Measurements from ENCODE around the gene NUDT7. TPM values are rescaled to one million over a fixed set of nuclear protein-coding genes. Genes with fewer than 3 reads are reported as not detected.

NUDT7 gene
- total and polyA plus RNA-seq, 4 donors, result 3.8 to 28.7 (median 10.1) TPM

DNA sequence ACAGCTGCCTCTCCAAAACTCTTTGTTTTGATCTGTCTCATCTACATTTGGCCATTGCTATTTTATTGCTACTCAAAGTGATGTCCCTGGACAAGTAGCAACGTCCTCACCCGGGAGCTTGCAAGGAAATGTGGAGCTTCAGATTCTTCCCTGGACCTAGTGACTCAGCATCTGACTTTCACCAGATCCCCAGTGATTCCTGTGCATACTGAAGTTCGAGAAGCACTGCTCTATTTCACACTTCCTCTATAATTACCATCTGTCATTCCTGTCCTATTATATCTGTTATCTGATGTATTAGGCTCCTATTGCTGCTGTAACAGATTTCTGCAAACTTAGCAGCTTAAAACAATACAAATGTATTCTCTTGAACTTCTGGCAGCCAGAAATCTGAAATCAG is 37.5 kb downstream of the NUDT7 start:
- Histone ChIP-seq H3K4me3 (ENCODE audit: low read length in 2 of 2) (no peak overlapping the region), H3K4me1 (ENCODE audit: control insufficient read depth in 1 of 2, insufficient read depth in 2 of 2, low read length in 2 of 2) (no peaks in the 10 kb centered on the region), H3K27me3 (ENCODE audit: control insufficient read depth in 1 of 2, insufficient read depth in 2 of 2, low read length in 1 of 2) (no peaks in the 10 kb centered on the region), H3K27ac (ENCODE audit: low read depth in 1 of 2, low read length in 2 of 2) (no peak overlapping the region), H3K9me3 (ENCODE audit: control insufficient read depth, low read length) (no peaks in the 10 kb centered on the region), H3K36me3 (ENCODE audit: control insufficient read depth in 1 of 2, insufficient read depth in 2 of 2, low read length in 1 of 2) (no peaks in the 10 kb centered on the region)
- 74 to 77% methylated on average over 3 of the region's 3 CpGs for WGBS, 2 donors
- DNase-seq, result no peak
- intact Hi-C loops (cut with DNase I), result loop anchor here in 1 of 2 donors (5.0 kb wide), 1 partner anchor 33 kb away; no protein-coding TSS in a partner anchor
- ATAC-seq (ENCODE audit: low FRiP score), result no peak

DNA sequence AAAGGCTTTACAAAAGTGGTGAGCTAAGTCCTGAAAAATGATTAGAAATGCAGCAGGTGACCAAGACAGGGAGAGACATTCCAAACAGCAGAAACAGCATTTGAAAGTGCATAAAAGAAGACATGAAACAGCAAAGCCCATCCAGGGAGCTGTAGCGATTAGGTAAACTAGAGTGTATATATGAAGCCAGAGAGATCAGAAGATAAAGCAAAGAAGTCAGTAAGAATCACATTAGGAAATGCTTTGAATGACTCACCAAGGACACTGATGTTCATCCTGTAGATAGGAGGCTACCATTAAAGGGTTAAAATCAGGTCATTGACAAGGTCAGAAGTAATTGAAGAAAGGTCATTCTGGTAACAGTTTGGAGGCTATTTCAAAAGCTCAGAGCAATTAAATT is 38.5 kb downstream of the NUDT7 start:
- Histone ChIP-seq H3K9me3 (ENCODE audit: control insufficient read depth, low read length) (no peaks in the 10 kb centered on the region), H3K36me3 (ENCODE audit: control insufficient read depth in 1 of 2, insufficient read depth in 2 of 2, low read length in 1 of 2) (no peaks in the 10 kb centered on the region), H3K4me1 (ENCODE audit: control insufficient read depth in 1 of 2, insufficient read depth in 2 of 2, low read length in 2 of 2) (no peaks in the 10 kb centered on the region), H3K4me3 (ENCODE audit: low read length in 2 of 2) (no peak overlapping the region), H3K27me3 (ENCODE audit: control insufficient read depth in 1 of 2, insufficient read depth in 2 of 2, low read length in 1 of 2) (no peaks in the 10 kb centered on the region), H3K27ac (ENCODE audit: low read depth in 1 of 2, low read length in 2 of 2) (no peak overlapping the region)
- WGBS, 2 donors, result 90% methylated on average over 1 of the region's 1 CpG
- ATAC-seq (ENCODE audit: low FRiP score), result no peak
- intact Hi-C loops (cut with DNase I), result loop anchor here in 1 of 2 donors (5.0 kb wide), 1 partner anchor 33 kb away; no protein-coding TSS in a partner anchor
- DNase-seq, result no peak

DNA sequence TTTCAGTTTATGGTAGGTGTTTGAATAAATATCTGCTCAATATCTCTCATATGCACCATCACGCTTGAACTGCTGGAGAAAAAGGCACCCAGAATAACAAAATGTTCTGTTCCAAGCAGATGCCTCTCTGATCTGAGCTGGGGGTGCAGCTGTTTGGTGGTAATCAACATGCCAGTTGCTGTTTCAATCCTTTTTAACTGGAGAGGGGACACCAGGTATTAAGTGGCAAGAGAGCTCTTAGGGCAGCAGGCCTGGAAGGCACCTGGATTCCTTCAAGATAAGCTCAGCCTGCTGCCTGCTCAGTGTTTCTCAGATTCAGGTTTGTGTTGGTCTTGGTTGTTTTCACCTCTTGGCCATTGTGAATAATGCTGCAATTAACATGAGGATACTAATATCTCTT is 38.9 kb downstream of the NUDT7 start:
- no peak overlapping the region for H3K27ac ChIP-seq (ENCODE audit: low read depth in 1 of 2, low read length in 2 of 2)
- DNase-seq (no peak), ATAC-seq (ENCODE audit: low FRiP score) (no peak)
- no peaks in the 10 kb centered on the region for H3K4me1 ChIP-seq (ENCODE audit: control insufficient read depth in 1 of 2, insufficient read depth in 2 of 2, low read length in 2 of 2)
- no peaks in the 10 kb centered on the region for H3K27me3 ChIP-seq (ENCODE audit: control insufficient read depth in 1 of 2, insufficient read depth in 2 of 2, low read length in 1 of 2)
- no peak overlapping the region for H3K4me3 ChIP-seq (ENCODE audit: low read length in 2 of 2)
- no peaks in the 10 kb centered on the region for H3K36me3 ChIP-seq (ENCODE audit: control insufficient read depth in 1 of 2, insufficient read depth in 2 of 2, low read length in 1 of 2)
- H3K9me3 ChIP-seq (ENCODE audit: control insufficient read depth, low read length), result no peaks in the 10 kb centered on the region
- 91 to 93% methylated on average over 1 of the region's 1 CpG for WGBS, 2 donors
- intact Hi-C loops (cut with DNase I), result loop anchor here in 1 of 2 donors (5.0 kb wide), 1 partner anchor 34 kb away; no protein-coding TSS in a partner anchor

DNA sequence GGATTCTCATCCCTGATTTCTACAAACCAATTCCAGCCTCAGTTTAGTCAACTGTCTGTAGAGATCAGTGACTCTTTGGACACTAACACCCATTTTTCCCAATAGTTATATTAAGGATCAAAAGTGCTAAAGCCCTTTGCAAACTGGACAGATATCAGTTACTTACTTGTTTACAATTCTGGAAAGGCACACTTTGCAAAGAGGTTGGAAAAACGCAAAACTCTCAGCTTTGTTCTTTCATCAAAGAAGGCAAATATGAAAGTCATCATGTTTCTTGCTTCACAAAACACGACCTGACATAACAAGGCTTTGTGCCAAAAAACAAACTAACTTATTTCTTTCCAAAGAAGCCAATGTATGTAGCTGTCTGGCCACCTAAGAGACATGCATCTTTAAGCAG is 39.9 kb downstream of the NUDT7 start:
- 27 to 35% methylated on average over 2 of the region's 2 CpGs for WGBS, 2 donors
- DNase-seq, result no peak
- H3K4me3 ChIP-seq (ENCODE audit: low read length in 2 of 2), result no peak overlapping the region
- intact Hi-C loops (cut with DNase I), result loop anchor here in 1 of 2 donors (5.0 kb wide), 1 partner anchor 35 kb away; no protein-coding TSS in a partner anchor
- H3K4me1 ChIP-seq (ENCODE audit: control insufficient read depth in 1 of 2, insufficient read depth in 2 of 2, low read length in 2 of 2), result no peaks in the 10 kb centered on the region
- ATAC-seq (ENCODE audit: low FRiP score), result no peak
- H3K27me3 ChIP-seq (ENCODE audit: control insufficient read depth in 1 of 2, insufficient read depth in 2 of 2, low read length in 1 of 2), result no peaks in the 10 kb centered on the region
- no peak overlapping the region for H3K27ac ChIP-seq (ENCODE audit: low read depth in 1 of 2, low read length in 2 of 2)
- H3K36me3 ChIP-seq (ENCODE audit: control insufficient read depth in 1 of 2, insufficient read depth in 2 of 2, low read length in 1 of 2), result no peaks in the 10 kb centered on the region
- no peaks in the 10 kb centered on the region for H3K9me3 ChIP-seq (ENCODE audit: control insufficient read depth, low read length)

DNA sequence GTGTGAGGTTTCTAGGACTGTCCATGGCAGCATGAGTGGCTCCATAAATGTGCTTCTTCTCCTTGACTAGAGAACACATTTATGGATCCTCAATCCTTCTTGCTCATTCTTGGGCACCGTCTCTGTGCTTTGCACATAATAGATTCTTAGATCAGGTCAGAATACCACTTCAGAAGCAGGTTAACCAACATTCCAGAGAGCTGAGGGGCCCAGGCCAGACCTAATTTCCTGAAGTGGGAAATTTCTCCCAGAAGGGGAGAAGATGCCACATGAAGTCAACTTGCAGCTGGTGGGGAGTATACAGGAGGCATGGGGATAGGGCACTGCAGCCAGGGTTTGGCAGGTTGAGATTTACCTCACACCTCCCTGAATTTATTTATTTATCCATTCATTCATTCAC is 41.7 kb downstream of the NUDT7 start:
- 91 to 92% methylated on average over 1 of the region's 1 CpG for WGBS, 2 donors
- Histone ChIP-seq H3K4me1 (ENCODE audit: control insufficient read depth in 1 of 2, insufficient read depth in 2 of 2, low read length in 2 of 2) (no peaks in the 10 kb centered on the region), H3K27me3 (ENCODE audit: control insufficient read depth in 1 of 2, insufficient read depth in 2 of 2, low read length in 1 of 2) (no peaks in the 10 kb centered on the region), H3K4me3 (ENCODE audit: low read length in 2 of 2) (no peak overlapping the region), H3K27ac (ENCODE audit: low read depth in 1 of 2, low read length in 2 of 2) (no peak overlapping the region), H3K9me3 (ENCODE audit: control insufficient read depth, low read length) (no peaks in the 10 kb centered on the region), H3K36me3 (ENCODE audit: control insufficient read depth in 1 of 2, insufficient read depth in 2 of 2, low read length in 1 of 2) (no peaks in the 10 kb centered on the region)
- intact Hi-C loops (cut with DNase I), result loop anchor here in 1 of 2 donors (5.0 kb wide), 1 partner anchor 37 kb away; no protein-coding TSS in a partner anchor
- no peak for ATAC-seq (ENCODE audit: low FRiP score)
- no peak for DNase-seq

DNA sequence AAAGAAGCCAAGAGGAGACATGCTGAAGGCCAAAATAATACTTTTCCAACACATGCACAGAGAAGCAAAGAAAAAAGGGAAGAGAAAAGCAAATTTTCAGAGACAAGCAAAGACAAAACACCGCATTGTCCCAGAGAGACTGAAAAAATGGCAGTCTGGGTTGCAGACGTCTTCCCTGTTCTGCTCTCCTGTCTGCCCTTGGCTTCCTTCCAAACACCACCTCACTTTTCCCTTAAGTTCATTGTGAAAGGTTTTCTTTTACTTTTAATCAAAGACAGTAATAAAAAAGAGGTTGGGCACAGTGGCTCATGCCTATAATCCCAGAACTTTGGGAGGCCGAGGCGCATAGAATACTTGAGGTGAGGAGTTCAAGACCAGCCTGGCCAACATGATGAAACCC is 44.9 kb downstream of the NUDT7 start:
- H3K36me3 ChIP-seq (ENCODE audit: control insufficient read depth in 1 of 2, insufficient read depth in 2 of 2, low read length in 1 of 2), result no peaks in the 10 kb centered on the region
- 60 to 72% methylated on average over 4 of the region's 4 CpGs for WGBS, 2 donors
- no peaks in the 10 kb centered on the region for H3K9me3 ChIP-seq (ENCODE audit: control insufficient read depth, low read length)
- no peak for ATAC-seq (ENCODE audit: low FRiP score)
- no peak overlapping the region for H3K4me3 ChIP-seq (ENCODE audit: low read length in 2 of 2)
- no peaks in the 10 kb centered on the region for H3K27me3 ChIP-seq (ENCODE audit: control insufficient read depth in 1 of 2, insufficient read depth in 2 of 2, low read length in 1 of 2)
- intact Hi-C loops (cut with DNase I), result no loop called here
- no peak for DNase-seq
- H3K4me1 ChIP-seq (ENCODE audit: control insufficient read depth in 1 of 2, insufficient read depth in 2 of 2, low read length in 2 of 2), result no peaks in the 10 kb centered on the region
- H3K27ac ChIP-seq (ENCODE audit: low read depth in 1 of 2, low read length in 2 of 2), result no peak overlapping the region

DNA sequence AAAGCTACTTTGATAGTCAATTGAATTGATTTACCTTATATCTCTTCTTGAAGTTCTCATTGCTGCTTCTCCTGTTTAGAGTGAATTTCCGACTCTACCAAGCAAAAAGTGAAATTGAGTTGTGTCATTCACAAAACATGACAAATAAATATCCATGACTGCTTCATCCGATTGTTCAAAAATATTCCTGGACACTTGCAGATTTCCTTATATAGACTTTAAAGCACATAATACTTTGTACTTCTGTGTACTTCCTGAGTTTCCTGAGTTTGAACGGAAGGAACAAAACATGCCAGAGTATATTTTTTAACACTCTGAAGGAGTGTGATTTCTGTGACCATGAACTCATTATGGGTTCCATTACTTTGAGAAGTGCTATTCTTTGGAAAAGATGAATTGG is 45.5 kb downstream of the NUDT7 start:
- H3K4me3 ChIP-seq (ENCODE audit: low read length in 2 of 2), result no peak overlapping the region
- H3K36me3 ChIP-seq (ENCODE audit: control insufficient read depth in 1 of 2, insufficient read depth in 2 of 2, low read length in 1 of 2), result no peaks in the 10 kb centered on the region
- intact Hi-C loops (cut with DNase I), result no loop called here
- H3K4me1 ChIP-seq (ENCODE audit: control insufficient read depth in 1 of 2, insufficient read depth in 2 of 2, low read length in 2 of 2), result no peaks in the 10 kb centered on the region
- no peaks in the 10 kb centered on the region for H3K27me3 ChIP-seq (ENCODE audit: control insufficient read depth in 1 of 2, insufficient read depth in 2 of 2, low read length in 1 of 2)
- WGBS, 2 donors, result 52 to 71% methylated on average over 3 of the region's 3 CpGs
- no peak for ATAC-seq (ENCODE audit: low FRiP score)
- DNase-seq, result no peak
- no peak overlapping the region for H3K27ac ChIP-seq (ENCODE audit: low read depth in 1 of 2, low read length in 2 of 2)
- H3K9me3 ChIP-seq (ENCODE audit: control insufficient read depth, low read length), result no peaks in the 10 kb centered on the region

DNA sequence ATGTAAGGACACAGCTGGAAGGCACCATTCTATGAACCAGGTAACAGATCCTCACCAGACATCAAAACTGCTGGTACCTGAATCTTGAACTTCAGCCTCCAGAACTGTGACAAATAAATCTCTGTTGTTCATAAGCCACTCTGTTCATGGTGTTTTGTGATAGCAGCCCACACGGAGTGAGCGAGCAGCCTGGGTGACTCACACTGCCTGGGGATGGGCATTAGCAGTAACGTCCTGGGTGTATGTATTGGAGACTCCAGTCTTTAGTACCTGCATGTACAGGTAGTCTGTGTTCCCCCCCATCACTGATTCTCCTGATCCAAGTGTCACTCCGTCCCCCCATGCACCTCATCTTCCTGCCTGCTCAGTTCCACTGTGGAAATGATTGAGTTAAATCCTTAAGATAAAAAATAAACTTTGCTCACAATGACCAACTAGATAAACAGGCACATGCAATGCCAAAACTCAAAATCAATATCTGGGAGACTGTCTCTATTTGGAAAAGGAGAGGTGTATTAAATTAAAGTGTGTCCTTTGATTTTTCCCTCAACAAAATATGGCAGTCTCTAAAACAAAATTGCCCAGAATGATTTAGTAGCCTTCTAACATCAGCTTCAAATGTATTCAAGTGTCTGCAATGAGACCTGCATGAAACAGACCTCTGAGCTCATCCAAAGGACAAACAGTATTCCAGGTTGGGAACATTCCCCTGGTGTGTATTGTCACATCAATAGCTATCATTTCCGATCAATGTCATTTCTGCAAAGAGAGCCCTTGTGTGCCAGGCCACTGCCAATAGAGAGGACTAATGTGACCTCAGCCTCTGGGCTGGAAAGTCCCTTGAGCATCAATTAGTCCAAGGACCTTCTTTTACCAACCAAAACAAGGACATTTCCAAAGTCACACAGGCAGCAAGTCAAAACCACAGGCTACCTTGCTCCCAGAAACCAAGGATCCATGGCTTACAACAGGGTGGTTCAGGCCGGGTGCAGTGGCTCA is 53.9 kb downstream of the NUDT7 start:
- peaks cover 0 to 3% of the 10 kb centered on the region in 2 donors for H3K4me1 ChIP-seq (ENCODE audit: control insufficient read depth in 1 of 2, insufficient read depth in 2 of 2, low read length in 2 of 2)
- DNase-seq (no peak), ATAC-seq (ENCODE audit: low FRiP score) (no peak)
- 83 to 88% methylated on average over 6 of the region's 6 CpGs for WGBS, 2 donors
- H3K36me3 ChIP-seq (ENCODE audit: control insufficient read depth in 1 of 2, insufficient read depth in 2 of 2, low read length in 1 of 2), result no peaks in the 10 kb centered on the region
- H3K4me3 ChIP-seq (ENCODE audit: low read length in 2 of 2), result no peak overlapping the region
- intact Hi-C loops (cut with DNase I), result no loop called here
- no peak overlapping the region for H3K27ac ChIP-seq (ENCODE audit: low read depth in 1 of 2, low read length in 2 of 2)
- H3K9me3 ChIP-seq (ENCODE audit: control insufficient read depth, low read length), result no peaks in the 10 kb centered on the region
- no peaks in the 10 kb centered on the region for H3K27me3 ChIP-seq (ENCODE audit: control insufficient read depth in 1 of 2, insufficient read depth in 2 of 2, low read length in 1 of 2)

DNA sequence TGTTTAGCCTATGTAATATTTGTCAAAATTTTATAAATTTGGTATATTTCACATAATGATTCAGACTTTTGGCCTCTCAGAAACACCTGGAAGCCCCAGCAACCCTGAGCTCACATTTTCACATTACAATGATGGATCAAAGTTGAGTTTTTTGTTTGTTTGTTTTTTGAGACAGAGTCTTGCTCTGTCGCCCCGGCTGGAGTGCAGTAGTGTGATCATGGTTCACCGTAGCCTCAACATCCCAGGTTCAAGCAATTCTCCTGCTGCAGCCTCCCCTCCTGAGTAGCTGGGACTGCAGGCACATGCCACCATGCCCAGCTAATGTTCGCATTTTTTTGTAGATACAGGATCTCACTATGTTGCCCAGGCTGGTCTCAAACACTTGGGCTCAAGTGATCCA is 55.4 kb downstream of the NUDT7 start:
- Histone ChIP-seq H3K4me3 (ENCODE audit: low read length in 2 of 2) (no peak overlapping the region), H3K9me3 (ENCODE audit: control insufficient read depth, low read length) (no peaks in the 10 kb centered on the region), H3K36me3 (ENCODE audit: control insufficient read depth in 1 of 2, insufficient read depth in 2 of 2, low read length in 1 of 2) (no peaks in the 10 kb centered on the region), H3K27ac (ENCODE audit: low read depth in 1 of 2, low read length in 2 of 2) (no peak overlapping the region), H3K4me1 (ENCODE audit: control insufficient read depth in 1 of 2, insufficient read depth in 2 of 2, low read length in 2 of 2) (peaks cover 0 to 3% of the 10 kb centered on the region in 2 donors), H3K27me3 (ENCODE audit: control insufficient read depth in 1 of 2, insufficient read depth in 2 of 2, low read length in 1 of 2) (no peaks in the 10 kb centered on the region)
- 97 to 98% methylated on average over 4 of the region's 4 CpGs for WGBS, 2 donors
- intact Hi-C loops (cut with DNase I), result no loop called here
- ATAC-seq (ENCODE audit: low FRiP score) (no peak), DNase-seq (no peak)

All from aorta (tissue), 5 donors.